HG03558 (cell line): ENCODE measurements around the gene TUSC7.

Experiments used
- ATAC-seq: cut with Tn5 transposase; IDR thresholded peaks from one replicate; pipeline ENCODE4 v1.9.1; 2021; ENCODE audit warnings: moderate number of reproducible peaks; ENCODE audit not compliant: unreplicated experiment; ENCODE audit errors: extremely low read depth

The TUSC7 gene

GRCh38 chr3:116709479-116709878 is at the start of gene TUSC7:
TSS of gene TUSC7 (plus strand) at chr3:116709779.
- no peak for ATAC-seq

- no peak for ATAC-seq
These were observed 48.4 kb upstream of the TUSC7 start for GRCh38 chr3:116661196-116661595.

GRCh38 chr3:116663161-116664110 is 46.1 kb upstream of the TUSC7 start:
- no peak for ATAC-seq

GRCh38 chr3:116667324-116667723 is 42.3 kb upstream of the TUSC7 start:
- no peak for ATAC-seq

- ATAC-seq = no peak
These were observed 41.8 kb upstream of the TUSC7 start for GRCh38 chr3:116667791-116668190.

GRCh38 chr3:116669576-116669975 is 40.0 kb upstream of the TUSC7 start:
- no peak for ATAC-seq

- ATAC-seq = no peak
These were observed 38.4 kb upstream of the TUSC7 start for GRCh38 chr3:116671151-116671550.

- ATAC-seq = no peak
These were observed 30.7 kb upstream of the TUSC7 start for GRCh38 chr3:116678853-116679252.

- no peak for ATAC-seq
These were observed 18.5 kb upstream of the TUSC7 start for GRCh38 chr3:116691041-116691440.

- no peak for ATAC-seq
These were observed 8.5 kb upstream of the TUSC7 start for GRCh38 chr3:116701070-116701469.

GRCh38 chr3:116702334-116702733 is 7.2 kb upstream of the TUSC7 start:
- no peak for ATAC-seq

GRCh38 chr3:116707531-116707930 is 2.0 kb upstream of the TUSC7 start:
- no peak for ATAC-seq

- ATAC-seq = no peak
These were observed 6.9 kb downstream of the TUSC7 start for GRCh38 chr3:116716490-116716889.

GRCh38 chr3:116717566-116717965 is 8.0 kb downstream of the TUSC7 start:
- no peak for ATAC-seq

GRCh38 chr3:116728454-116728853 is 18.9 kb downstream of the TUSC7 start:
- ATAC-seq = no peak

GRCh38 chr3:116734243-116734642 is 24.7 kb downstream of the TUSC7 start:
- no peak for ATAC-seq

GRCh38 chr3:116739678-116740077 is 30.1 kb downstream of the TUSC7 start:
- ATAC-seq = no peak

GRCh38 chr3:116740293-116740692 is 30.7 kb downstream of the TUSC7 start:
- no peak for ATAC-seq

GRCh38 chr3:116741467-116741866 is 31.9 kb downstream of the TUSC7 start:
- ATAC-seq = no peak

GRCh38 chr3:116743062-116743461 is 33.5 kb downstream of the TUSC7 start:
- no peak for ATAC-seq

GRCh38 chr3:116749388-116749787 is 39.8 kb downstream of the TUSC7 start:
- no peak for ATAC-seq

- no peak for ATAC-seq
These were observed 47.7 kb downstream of the TUSC7 start for GRCh38 chr3:116757315-116757714.
